HepG2 (cell line): ENCODE measurements around the gene RAC3. TPM values are rescaled to one million over a fixed set of nuclear protein-coding genes. Genes with fewer than 3 reads are reported as not detected.

Experiments
- AFF4 ChIP-seq: sonication (generic); formaldehyde crosslinking; IDR thresholded peaks from 2 replicates; pipeline ENCODE4 v1.4.0; 2020; ENCODE audit warnings: missing genetic modification reagents
- GATAD1 ChIP-seq: IDR thresholded peaks from 2 replicates; pipeline ENCODE4 v1.6.1; 2016; ENCODE audit warnings: missing genetic modification reagents, missing compliant biosample characterization
- ISL2 ChIP-seq: sonication (generic); formaldehyde crosslinking; IDR thresholded peaks from 2 replicates; pipeline ENCODE4 v1.5.0; 2020; ENCODE audit warnings: missing genetic modification reagents
- PATZ1 ChIP-seq: sonication (generic); formaldehyde crosslinking; IDR thresholded peaks from 2 replicates; pipeline ENCODE4 v1.4.0; 2020; ENCODE audit warnings: missing genetic modification reagents
- RARA ChIP-seq: IDR thresholded peaks from 2 replicates; pipeline ENCODE4 v1.6.1; 2016; ENCODE audit warnings: missing genetic modification reagents, missing compliant biosample characterization
- RFXANK ChIP-seq: IDR thresholded peaks from 2 replicates; pipeline ENCODE4 v1.6.1; 2016
- SNAPC5 ChIP-seq: sonication (generic); formaldehyde crosslinking; IDR thresholded peaks from 2 replicates; pipeline ENCODE4 v1.8.1; 2023; ENCODE audit warnings: mild to moderate bottlenecking, missing genetic modification reagents, borderline replicate concordance
- TCF7L2 ChIP-seq: IDR thresholded peaks from 2 replicates; pipeline ENCODE4 v1.6.1; 2011; ENCODE audit warnings: mild to moderate bottlenecking, low read depth, low read length, moderate library complexity
- THAP9 ChIP-seq: sonication (generic); formaldehyde crosslinking; IDR thresholded peaks from 2 replicates; pipeline ENCODE4; 2020; ENCODE audit warnings: missing genetic modification reagents, mild to moderate bottlenecking, borderline replicate concordance
- XBP1 ChIP-seq: sonication (generic); formaldehyde crosslinking; IDR thresholded peaks from 2 replicates; pipeline ENCODE4 v1.5.0; 2020; ENCODE audit warnings: missing genetic modification reagents
- ZBTB39 ChIP-seq: sonication (generic); formaldehyde crosslinking; IDR thresholded peaks from 2 replicates; pipeline ENCODE4 v1.5.0; 2020; ENCODE audit warnings: missing genetic modification reagents
- ZNF138 ChIP-seq: sonication (generic); formaldehyde crosslinking; IDR thresholded peaks from 2 replicates; pipeline ENCODE4 v1.5.0; 2020; ENCODE audit warnings: mild to moderate bottlenecking, low read depth, missing genetic modification reagents
- ZNF253 ChIP-seq: sonication (generic); formaldehyde crosslinking; IDR thresholded peaks from 2 replicates; pipeline ENCODE4 v1.8.0; 2022; ENCODE audit warnings: mild to moderate bottlenecking, missing genetic modification reagents, borderline replicate concordance
- ZNF414 ChIP-seq: sonication (generic); formaldehyde crosslinking; IDR thresholded peaks from 2 replicates; pipeline ENCODE4 v1.5.0; 2020; ENCODE audit warnings: missing genetic modification reagents
- ZNF496 ChIP-seq: sonication (generic); formaldehyde crosslinking; IDR thresholded peaks from 2 replicates; pipeline ENCODE4 v1.8.1; 2023; ENCODE audit warnings: mild to moderate bottlenecking, moderate library complexity, missing genetic modification reagents; ENCODE audit not compliant: insufficient replicate concordance
- ZZZ3 ChIP-seq: sonication (generic); formaldehyde crosslinking; IDR thresholded peaks from 2 replicates; pipeline ENCODE4 v1.4.0; 2020; ENCODE audit warnings: missing genetic modification reagents, mild to moderate bottlenecking, borderline replicate concordance
- polyA plus RNA-seq, 8 experiments: library from polyadenylated mRNA; depleted of rRNA in 3 of 8; stranded (reverse) in 7 of 8; unstranded in 1 of 8; fragments of >200 nt; fragmentation: Illumina TruSeq in 4 of 8; extraction: Trizol in 4 of 8; gene quantifications; 2 replicates each; pipeline versions ENCODE4 v1.2.1 to v1.2.3, GENCODE V29; 2011 to 2016; ENCODE audit warnings: low read depth in 4 of 8, missing spikeins in 1 of 8, mixed read lengths in 1 of 8; ENCODE audit not compliant: insufficient read depth in 1 of 8
- total RNA-seq, 5 experiments: library from RNA; depleted of rRNA; stranded (reverse); fragments of >200 nt; fragmentation: Illumina TruSeq; extraction: Trizol; gene quantifications; 2 replicates each; pipeline ENCODE4 v1.2.3, GENCODE V29; 2016; ENCODE audit warnings: low read depth in 1 of 5

Gene RAC3
- total and polyA plus RNA-seq, 2 of the 13 experiments (the other 11 are each of a cell fraction or from before 2014, with no cell fraction given), result 10.5 to 21.3 TPM

- no peak for TF ChIP-seq ZNF253 (CRISPR knock-in tag)
- peak; percentile 61; the same call in 1 of the 2 replicates for TF ChIP-seq GATAD1 (CRISPR knock-in tag)
- no peak for TF ChIP-seq SNAPC5 (CRISPR knock-in tag)
- TF ChIP-seq ZNF138 (CRISPR knock-in tag), result no peak
- TF ChIP-seq TCF7L2, result no peak
- TF ChIP-seq XBP1 (CRISPR knock-in tag), result no peak
- TF ChIP-seq RFXANK (CRISPR knock-in tag), result no peak
- TF ChIP-seq AFF4 (CRISPR knock-in tag), result 0 out of 2 replicates have a peak, but pooled peaks have one; percentile 19
- TF ChIP-seq ZBTB39 (CRISPR knock-in tag), result no peak
- 0 out of 2 replicates have a peak, but pooled peaks have one; percentile 29 for TF ChIP-seq ISL2 (CRISPR knock-in tag)
- no peak for TF ChIP-seq ZZZ3 (CRISPR knock-in tag)
- no peak for TF ChIP-seq ZNF414 (CRISPR knock-in tag)
- TF ChIP-seq PATZ1, result peak; percentile 58
- no peak for TF ChIP-seq ZNF496 (CRISPR knock-in tag)
- no peak; the same call in 1 of the 2 replicates for TF ChIP-seq RARA (CRISPR knock-in tag)
- TF ChIP-seq THAP9 (CRISPR knock-in tag), result 0 out of 2 replicates have a peak, but pooled peaks have one; percentile 7
These were observed 11.5 kb upstream of the RAC3 start (continued) for GRCh38 chr17:82019690-82020571.
